Testis (tissue), 3 donors: ENCODE measurements around the gene DNAJB14. TPM values are rescaled to one million over a fixed set of nuclear protein-coding genes. Genes with fewer than 3 reads are reported as not detected.

ENCODE experiments used
- DNase-seq: peaks from one replicate; pipeline ENCODE4 v3.0.0-alpha.2; 2019
- H3K27ac ChIP-seq, 2 donors: fragments of 200-600 bp; sonication (generic); one replicate each; pipeline ENCODE4 v1.5.1; 2019
- H3K27me3 ChIP-seq: fragments of 200-600 bp; sonication (generic); one replicate; pipeline ENCODE4 v1.5.1; 2019
- H3K36me3 ChIP-seq: fragments of 200-600 bp; sonication (generic); one replicate; pipeline ENCODE4 v1.5.1; 2017; ENCODE audit warnings: low read depth; ENCODE audit errors: missing control alignments
- H3K4me1 ChIP-seq: fragments of 200-600 bp; sonication (generic); one replicate; pipeline ENCODE4 v1.5.1; 2019
- H3K4me3 ChIP-seq, 2 donors: fragments of 200-600 bp; sonication (generic); one replicate each; pipeline ENCODE4 v1.5.1; 2017 to 2019
- H3K9me3 ChIP-seq: fragments of 200-600 bp; sonication (generic); one replicate; pipeline ENCODE4 v1.5.1; 2017
- CTCF ChIP-seq, 3 experiments: fragments of 450-650 bp in 2 of 3; fragments of 200-600 bp in 1 of 3; sonication (generic) in 1 of 3; IDR thresholded peaks; one replicate each; pipeline ENCODE4 v1.5.1; 2016 to 2019; ENCODE audit warnings: antibody characterized with exemption in 3 of 3, mild to moderate bottlenecking in 2 of 3, moderate library complexity in 1 of 3
- POLR2A ChIP-seq: fragments of 450-650 bp; IDR thresholded peaks from one replicate; pipeline ENCODE4 v1.6.1; 2017; ENCODE audit warnings: antibody characterized with exemption, mild to moderate bottlenecking, moderate library complexity
- WGBS, 2 donors: methylation state at CpG; one replicate each; pipeline ENCODE4 v1.1.5; 2018; 5-methylcytosine and 5-hydroxymethylcytosine counted together
- intact Hi-C: fragments of 100-400 bp; cut with DNase I; formaldehyde crosslinking; loops from one replicate; pipeline ENCODE4 v1.15.1; 2023; ENCODE audit warnings: low total_unique reads
- polyA plus RNA-seq: library from polyadenylated mRNA; stranded (reverse); fragments of 350-450 nt; fragmentation: Illumina TruSeq; extraction: RNeasy Lipid Tissue Mini Kit (QIAGEN cat#74804); gene quantifications from one replicate; pipeline ENCODE4 v1.2.3, GENCODE V29; 2014; ENCODE audit warnings: low read depth, low replicate concordance; ENCODE audit not compliant: insufficient read depth
- total RNA-seq, 2 donors: library from RNA; depleted of rRNA; stranded (reverse); fragments of >200 nt; gene quantifications; one replicate each; pipeline ENCODE4 v1.2.3, GENCODE V29; 2016

DNAJB14 gene
- total and polyA plus RNA-seq, 3 donors from 2014 or later, result 7.7 to 22.4 (median 19.9) TPM

DNA sequence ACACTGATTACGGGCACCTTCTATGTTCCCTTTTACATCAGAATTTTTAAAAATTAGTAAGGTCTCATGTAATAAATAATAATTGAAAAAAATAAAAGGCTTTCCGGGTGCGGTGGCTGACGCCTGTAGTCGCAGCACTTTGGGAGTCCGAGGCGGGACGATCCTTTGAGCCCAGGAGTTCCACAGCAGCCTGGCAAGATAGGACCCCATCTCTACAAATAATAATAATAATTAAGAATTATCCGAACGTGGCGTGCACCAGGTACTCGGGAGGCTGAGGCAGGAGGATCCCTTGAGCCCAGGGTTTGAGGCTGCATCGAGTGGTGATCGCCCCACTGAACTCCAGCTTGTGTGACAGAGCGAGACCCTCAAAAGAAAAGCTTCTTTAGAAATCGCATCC is 51.4 kb downstream of the DNAJB14 start:
- no peak for TF ChIP-seq POLR2A
- no peak for TF ChIP-seq CTCF (IDR thresholded peaks at IDR 0.05)
- Histone ChIP-seq H3K36me3 (no peaks in the 10 kb centered on the region), H3K27ac (peak overlapping the region; percentile 53 to 87), H3K4me1 (peaks cover 12% of the 10 kb centered on the region), H3K9me3 (no peaks in the 10 kb centered on the region), H3K4me3 (peak overlapping the region; percentile 80 to 81), H3K27me3 (no peaks in the 10 kb centered on the region)
- intact Hi-C loops, result no loop called here
- DNase-seq, result no peak
- WGBS, 2 donors, result 67 to 69% methylated on average over 16 of the region's 16 CpGs

DNA sequence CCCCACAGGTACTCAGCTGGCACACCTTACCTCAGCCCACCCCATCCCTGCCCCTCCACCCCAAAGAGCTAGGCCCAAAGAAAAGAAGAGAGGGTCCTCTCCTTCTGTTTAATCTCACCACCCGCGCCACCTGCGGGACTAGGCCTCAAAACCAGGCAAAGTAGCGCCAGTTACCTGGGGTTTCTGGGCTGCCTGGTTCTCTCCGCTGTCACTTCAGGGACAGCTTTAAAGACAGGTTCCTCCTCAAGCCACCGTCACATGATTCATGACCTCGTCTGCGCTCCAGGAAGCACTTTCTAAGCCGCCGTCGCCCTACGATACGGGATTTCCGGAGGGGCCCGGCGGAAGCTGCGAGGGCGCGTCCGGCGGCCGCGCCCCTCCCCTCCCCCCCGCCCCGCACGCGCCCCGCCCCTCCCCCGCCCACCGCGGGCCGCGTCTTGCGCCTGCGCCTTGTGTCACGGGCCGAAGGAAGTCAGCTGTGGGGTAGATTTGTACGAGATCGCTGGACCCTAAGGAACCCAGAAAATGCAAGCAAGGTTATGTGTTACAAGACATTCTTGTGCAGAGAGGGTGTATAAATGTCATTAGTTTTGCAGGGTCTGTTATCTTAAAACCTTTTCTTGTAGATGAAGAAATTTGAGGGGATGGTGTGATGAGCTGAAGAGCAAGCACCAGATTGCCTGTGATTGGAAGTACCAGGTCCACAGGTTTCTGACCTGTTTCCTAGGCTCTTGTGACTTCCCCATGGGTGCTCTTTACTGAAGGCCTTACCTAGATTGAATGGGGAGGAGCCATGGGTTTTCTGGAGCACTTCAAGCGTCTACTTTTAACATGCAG is 52.0 kb downstream of the DNAJB14 start, which contains the start of gene LAMTOR3:
LAMTOR3 (minus strand) TSS at position 267 of the 837 bp plus-strand sequence. CDS start 464 bp downstream, outside the sequence.
- no peaks in the 10 kb centered on the region for H3K36me3 ChIP-seq
- peak within 1 kb of the TSS; percentile 71 to 87 for H3K27ac ChIP-seq
- DNase-seq, result peak; percentile 95
- peaks cover 12% of the 10 kb centered on the region for H3K4me1 ChIP-seq
- 1 to 2% methylated on average over 27 to 39 of the region's 40 CpGs for WGBS, 2 donors
- H3K9me3 ChIP-seq, result no peaks in the 10 kb centered on the region
- no peak for TF ChIP-seq POLR2A
- no peak for TF ChIP-seq CTCF (IDR thresholded peaks at IDR 0.05)
- intact Hi-C loops, result no loop called here
- H3K4me3 ChIP-seq, result peak within 1 kb of the TSS; percentile 80 to 81
- H3K27me3 ChIP-seq, result no peaks in the 10 kb centered on the region

GRCh38 chr4:99893839-99894160 is 52.6 kb downstream of the DNAJB14 start:
- H3K4me1 ChIP-seq, result peaks cover 12% of the 10 kb centered on the region
- WGBS, 2 donors, result 0 to 1% methylated on average over 12 of the region's 12 CpGs
- peak overlapping the region; percentile 80 to 81 for H3K4me3 ChIP-seq
- TF ChIP-seq CTCF (IDR thresholded peaks at IDR 0.05) (no peak), POLR2A (no peak)
- DNase-seq, result no peak
- peak overlapping the region; percentile 71 to 87 for H3K27ac ChIP-seq
- no peaks in the 10 kb centered on the region for H3K27me3 ChIP-seq
- no peaks in the 10 kb centered on the region for H3K9me3 ChIP-seq
- intact Hi-C loops, result no loop called here
- no peaks in the 10 kb centered on the region for H3K36me3 ChIP-seq

GRCh38 chr4:99893029-99893428 is 53.4 kb downstream of the DNAJB14 start:
- H3K9me3 ChIP-seq, result no peaks in the 10 kb centered on the region

More at GRCh38 chr4:99893029-99893428, 53.4 kb downstream of the DNAJB14 start:
- Histone ChIP-seq H3K27me3 (no peaks in the 10 kb centered on the region), H3K27ac (no peak overlapping the region), H3K4me3 (peak overlapping the region in 1 of 2 donors; percentile 81), H3K4me1 (peaks cover 12% of the 10 kb centered on the region), H3K36me3 (no peaks in the 10 kb centered on the region)
- WGBS, 2 donors, result 42 to 55% methylated on average over 8 of the region's 8 CpGs
- DNase-seq, result no peak
- intact Hi-C loops, result no loop called here
- no peak for TF ChIP-seq CTCF (IDR thresholded peaks at IDR 0.05)
- TF ChIP-seq POLR2A, result no peak
